Esophagus squamous epithelium (tissue), 5 donors: Measurements from ENCODE around the gene NGDN. TPM values are rescaled to one million over a fixed set of nuclear protein-coding genes. Genes with fewer than 3 reads are reported as not detected.
"Not testable (repeated sequence)": the region's sequence is repeated elsewhere in the genome, so short reads cannot be mapped to it uniquely, and the experiment has no call there.

Experiments used
- DNase-seq: peaks from one replicate; lab custom pipeline; 2025; lab: John Stamatoyannopoulos, UW
- H3K27ac ChIP-seq, 4 donors: fragments of 200-600 bp; sonication (generic); one replicate each; pipeline ENCODE4 v1.5.1; 2016 to 2019; ENCODE audit warnings: mild to moderate bottlenecking in 1 of 4
- H3K27me3 ChIP-seq, 4 donors: fragments of 200-600 bp; sonication (generic); 1 replicate in 3 of 4; 2 replicates in 1 of 4; pipeline versions ENCODE4 v1.5.1 to v1.6.0; 2017 to 2021; ENCODE audit warnings: antibody characterized with exemption in 1 of 4
- H3K36me3 ChIP-seq, 3 donors: fragments of 200-600 bp; sonication (generic); one replicate each; pipeline ENCODE4 v1.5.1; 2016 to 2019
- H3K4me1 ChIP-seq, 3 donors: fragments of 200-600 bp; sonication (generic); one replicate each; pipeline ENCODE4 v1.5.1; 2017 to 2019
- H3K4me3 ChIP-seq, 4 donors: fragments of 200-600 bp; sonication (generic); 1 replicate in 3 of 4; 2 replicates in 1 of 4; pipeline ENCODE4 v1.5.1; 2016 to 2019; ENCODE audit warnings: mild to moderate bottlenecking in 2 of 4, moderate library complexity in 1 of 4
- H3K9me3 ChIP-seq, 3 donors: fragments of 200-600 bp; sonication (generic); one replicate each; pipeline ENCODE4 v1.5.1; 2016 to 2019
- CTCF ChIP-seq, 6 experiments: fragments of 450-650 bp in 4 of 6; fragments of 200-600 bp in 2 of 6; sonication (generic) in 2 of 6; IDR thresholded peaks; one replicate each; pipeline ENCODE4 v1.5.1; 2016 to 2019; ENCODE audit warnings: antibody characterized with exemption in 6 of 6, mild to moderate bottlenecking in 4 of 6, moderate library complexity in 4 of 6
- POLR2A ChIP-seq, 4 donors: fragments of 450-650 bp; IDR thresholded peaks; one replicate each; pipeline ENCODE4 v1.6.1; 2017; ENCODE audit warnings: antibody characterized with exemption in 4 of 4, mild to moderate bottlenecking in 4 of 4, moderate library complexity in 3 of 4
- WGBS, 2 donors: methylation state at CpG; one replicate each; pipeline ENCODE4 v1.1.5; 2018; 5-methylcytosine and 5-hydroxymethylcytosine counted together
- intact Hi-C: fragments of 100-400 bp; cut with DNase I; formaldehyde crosslinking; loops from one replicate; pipeline ENCODE4 v1.15.0; 2022
- total RNA-seq, 4 donors: library from RNA; depleted of rRNA; stranded (reverse); fragments of >200 nt; gene quantifications; one replicate each; pipeline ENCODE4 v1.1.0, GENCODE V29; 2016
- donor health status: DM: yes; HTN: yes; CAD: no.

Gene NGDN
- 10 to 100 TPM in 3 of 4 donors, 1 to 10 TPM in 1; 9.5 to 43.3 (median 35.3) TPM for total RNA-seq

- H3K36me3 ChIP-seq: peaks cover 11 to 38% (median 21%) of the 10 kb centered on the region in 3 donors
- 1 to 7% methylated on average over 31 to 33 of the region's 41 CpGs for WGBS, 2 donors
- no peaks in the 10 kb centered on the region for H3K27me3 ChIP-seq
- peaks cover 0 to 14% (median 7%) of the 10 kb centered on the region in 3 donors for H3K4me1 ChIP-seq
- peak; percentile 89 for DNase-seq
- H3K27ac ChIP-seq: peak within 1 kb of the TSS; percentile 74 to 89 (median 87)
- no peaks in the 10 kb centered on the region for H3K9me3 ChIP-seq
- intact Hi-C loops: no loop called here
- TF ChIP-seq CTCF (IDR thresholded peaks at IDR 0.05): peak; percentile 58 to 96 (median 90)
- TF ChIP-seq POLR2A (IDR thresholded peaks at IDR 0.05): peak in 3 of 4 donors; percentile 33 to 51 (median 43)
- H3K4me3 ChIP-seq: peak within 1 kb of the TSS; percentile 65 to 94 (median 82)
These were observed at the start of gene NGDN for GRCh38 chr14:23469127-23469905. TSS of gene NGDN (plus strand) at chr14:23469703. CDS start at chr14:23469716, 13 bp downstream.

GRCh38 chr14:23421594-23421993, 47.9 kb upstream of the NGDN start:
- Histone ChIP-seq H3K4me3 (no peak overlapping the region), H3K27ac (no peak overlapping the region), H3K27me3 (peaks cover 0 to 5% (median 0%) of the 10 kb centered on the region in 4 donors), H3K9me3 (no peaks in the 10 kb centered on the region), H3K36me3 (no peaks in the 10 kb centered on the region), H3K4me1 (no peaks in the 10 kb centered on the region)
- DNase-seq: no peak
- TF ChIP-seq POLR2A (IDR thresholded peaks at IDR 0.05): no peak
- TF ChIP-seq CTCF (IDR thresholded peaks at IDR 0.05): no peak
- intact Hi-C loops: no loop called here

- no peak overlapping the region for H3K27ac ChIP-seq
- peaks cover 0 to 5% (median 0%) of the 10 kb centered on the region in 4 donors for H3K27me3 ChIP-seq
- H3K9me3 ChIP-seq: no peaks in the 10 kb centered on the region
- H3K36me3 ChIP-seq: no peaks in the 10 kb centered on the region
- no peak for DNase-seq
- TF ChIP-seq POLR2A (IDR thresholded peaks at IDR 0.05) (no peak), CTCF (IDR thresholded peaks at IDR 0.05) (no peak)
- no peak overlapping the region for H3K4me3 ChIP-seq
- intact Hi-C loops: no loop called here
- 80 to 91% methylated on average over 5 to 6 of the region's 6 CpGs for WGBS, 2 donors
- H3K4me1 ChIP-seq: no peaks in the 10 kb centered on the region
These were observed 45.8 kb upstream of the NGDN start for GRCh38 chr14:23423657-23424056.

- Histone ChIP-seq H3K27me3 (no peaks in the 10 kb centered on the region), H3K27ac (no peak overlapping the region), H3K9me3 (no peaks in the 10 kb centered on the region), H3K4me1 (no peaks in the 10 kb centered on the region), H3K4me3 (no peak overlapping the region), H3K36me3 (no peaks in the 10 kb centered on the region)
- intact Hi-C loops: no loop called here
- TF ChIP-seq CTCF (IDR thresholded peaks at IDR 0.05) (no peak), POLR2A (IDR thresholded peaks at IDR 0.05) (no peak)
- no peak for DNase-seq
- 44 to 72% methylated on average over 2 to 4 of the region's 10 CpGs for WGBS, 2 donors
These were observed 44.3 kb upstream of the NGDN start for GRCh38 chr14:23425169-23425568.

GRCh38 chr14:23425798-23426197, 43.7 kb upstream of the NGDN start:
- H3K27me3 ChIP-seq, H3K36me3 ChIP-seq, H3K4me1 ChIP-seq, H3K27ac ChIP-seq, H3K4me3 ChIP-seq, DNase-seq, H3K9me3 ChIP-seq, intact Hi-C loops: not testable (repeated sequence)
- WGBS, 2 donors: 74 to 92% methylated on average over 3 to 6 of the region's 6 CpGs
